Measurements from ENCODE around the gene SCNM1. TPM values are rescaled to one million over a fixed set of nuclear protein-coding genes. Genes with fewer than 3 reads are reported as not detected.
"Not testable (repeated sequence)": the region's sequence is repeated elsewhere in the genome, so short reads cannot be mapped to it uniquely, and the experiment has no call there.

Gene SCNM1
- total RNA-seq, 4 donors from 2014 or later: 24.1 to 38.8 (median 27.3) TPM

GRCh38 chr1:151198254-151199127 is 32.5 kb downstream of the SCNM1 start, which contains the start of gene PIP5K1A:
PIP5K1A (plus strand) TSS chr1:151198552; CDS start chr1:151198997, 445 bp downstream.
- intact Hi-C loops (cut with DNase I; ENCODE audit: low total_unique reads): loop anchor here (5.0 kb wide), 1 partner anchor 54 kb away; the partner anchor contains the start of gene PSMD4
- WGBS, 2 donors: 0% methylated on average over 60 of the region's 60 CpGs
- DNase-seq (ENCODE audit: low spot score in 2 of 2): peak; percentile 98 to 100
- TF ChIP-seq POLR2A (IDR thresholded peaks at IDR 0.05) (no peak), CTCF (IDR thresholded peaks at IDR 0.05) (no peak)
- H3K4me3 ChIP-seq (ENCODE audit: low read depth, poor library complexity, severe bottlenecking): peak within 1 kb of the TSS; percentile 77

GRCh38 chr1:151199873-151200581 is 34.1 kb downstream of the SCNM1 start:
- no peak overlapping the region for H3K4me3 ChIP-seq (ENCODE audit: low read depth, poor library complexity, severe bottlenecking)
- WGBS, 2 donors: 12 to 21% methylated on average over 11 of the region's 11 CpGs
- intact Hi-C loops (cut with DNase I; ENCODE audit: low total_unique reads): loop anchor here (5.0 kb wide), 1 partner anchor 52 kb away; the partner anchor contains the start of gene PSMD4
- TF ChIP-seq CTCF (IDR thresholded peaks at IDR 0.05): no peak
- TF ChIP-seq POLR2A (IDR thresholded peaks at IDR 0.05): no peak
- DNase-seq (ENCODE audit: low spot score in 2 of 2): peak; percentile 47 to 74

GRCh38 chr1:151205381-151205965 is 39.5 kb downstream of the SCNM1 start:
- H3K4me3 ChIP-seq (ENCODE audit: low read depth, poor library complexity, severe bottlenecking); intact Hi-C loops (cut with DNase I; ENCODE audit: low total_unique reads): not testable (repeated sequence)
- DNase-seq (ENCODE audit: low spot score in 2 of 2): peak in 1 of 2 donors; percentile 26
- 91 to 96% methylated on average over 12 of the region's 12 CpGs for WGBS, 2 donors

- no peak overlapping the region for H3K4me3 ChIP-seq (ENCODE audit: low read depth, poor library complexity, severe bottlenecking)
- intact Hi-C loops (cut with DNase I; ENCODE audit: low total_unique reads): no loop called here
- 53 to 76% methylated on average over 1 of the region's 1 CpG for WGBS, 2 donors
- no peak for DNase-seq (ENCODE audit: low spot score in 2 of 2)
- TF ChIP-seq CTCF (IDR thresholded peaks at IDR 0.05) (no peak), POLR2A (IDR thresholded peaks at IDR 0.05) (no peak)
These were observed 44.9 kb downstream of the SCNM1 start for GRCh38 chr1:151210830-151211229.

- no peak for TF ChIP-seq CTCF (IDR thresholded peaks at IDR 0.05)
- WGBS, 2 donors: 76 to 81% methylated on average over 15 of the region's 15 CpGs
- no peak overlapping the region for H3K4me3 ChIP-seq (ENCODE audit: low read depth, poor library complexity, severe bottlenecking)
- DNase-seq (ENCODE audit: low spot score in 2 of 2): peak in 1 of 2 donors; percentile 36
- intact Hi-C loops (cut with DNase I; ENCODE audit: low total_unique reads): no loop called here
These were observed 46.2 kb downstream of the SCNM1 start for GRCh38 chr1:151211972-151212705.
